GM19438 (cell line): Measurements from ENCODE around the gene CAMTA1.

Source experiments
- ATAC-seq: cut with Tn5 transposase; IDR thresholded peaks from one replicate; pipeline ENCODE4 v1.9.1; 2021; ENCODE audit warnings: low read depth; ENCODE audit not compliant: unreplicated experiment

CAMTA1 gene

DNA sequence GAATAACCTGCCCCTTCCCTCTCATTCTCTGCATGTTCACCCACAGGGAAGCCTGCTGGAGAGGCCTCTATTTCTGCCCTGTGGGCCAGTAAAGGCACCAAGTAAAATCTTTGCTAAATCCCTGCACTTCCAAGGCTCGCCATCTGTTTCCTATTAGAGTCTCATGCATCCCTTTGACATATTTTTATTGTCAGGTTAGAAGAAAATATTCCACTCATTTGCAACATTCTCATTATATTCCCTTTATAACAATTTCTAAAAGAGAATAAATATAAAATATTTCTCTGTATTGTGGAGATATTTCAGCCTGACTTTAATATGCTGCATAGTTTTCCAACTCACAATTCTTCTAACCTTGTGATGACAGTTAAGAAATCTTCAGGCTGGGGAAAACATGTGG lies 645.4 kb downstream of the CAMTA1 start:
- ATAC-seq: no peak

GRCh38 chr1:7432102-7432899 lies 647.0 kb downstream of the CAMTA1 start:
- ATAC-seq: no peak

DNA sequence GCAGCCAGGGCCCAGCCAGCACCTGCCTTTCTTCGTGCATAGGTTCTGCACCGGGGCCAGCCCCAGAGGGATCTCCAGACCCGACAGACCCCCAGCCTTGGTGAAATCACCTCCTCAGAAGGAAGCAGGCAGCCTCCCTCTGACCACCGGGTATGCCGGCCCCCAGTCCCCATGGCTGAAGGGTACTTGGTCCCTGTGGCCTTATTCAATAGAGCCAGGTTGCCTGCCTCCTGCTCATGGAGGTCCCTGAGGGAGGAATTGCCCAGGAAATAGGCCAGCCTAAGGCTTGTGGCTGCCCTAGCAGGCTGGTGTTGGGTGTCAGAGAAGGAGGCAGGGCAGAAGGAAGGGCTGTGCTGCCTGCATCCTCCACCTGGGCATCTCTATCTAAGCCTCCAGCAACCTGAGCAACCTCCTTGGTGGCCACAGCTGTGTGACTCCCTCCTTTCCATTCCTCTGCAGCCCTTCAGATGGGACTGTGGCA lies 647.7 kb downstream of the CAMTA1 start:
- no peak for ATAC-seq

- ATAC-seq: no peak
Measured at GRCh38 chr1:7434566-7434965, 649.3 kb downstream of the CAMTA1 start.

- no peak for ATAC-seq
Measured at GRCh38 chr1:7435276-7436055, 650.2 kb downstream of the CAMTA1 start.

DNA sequence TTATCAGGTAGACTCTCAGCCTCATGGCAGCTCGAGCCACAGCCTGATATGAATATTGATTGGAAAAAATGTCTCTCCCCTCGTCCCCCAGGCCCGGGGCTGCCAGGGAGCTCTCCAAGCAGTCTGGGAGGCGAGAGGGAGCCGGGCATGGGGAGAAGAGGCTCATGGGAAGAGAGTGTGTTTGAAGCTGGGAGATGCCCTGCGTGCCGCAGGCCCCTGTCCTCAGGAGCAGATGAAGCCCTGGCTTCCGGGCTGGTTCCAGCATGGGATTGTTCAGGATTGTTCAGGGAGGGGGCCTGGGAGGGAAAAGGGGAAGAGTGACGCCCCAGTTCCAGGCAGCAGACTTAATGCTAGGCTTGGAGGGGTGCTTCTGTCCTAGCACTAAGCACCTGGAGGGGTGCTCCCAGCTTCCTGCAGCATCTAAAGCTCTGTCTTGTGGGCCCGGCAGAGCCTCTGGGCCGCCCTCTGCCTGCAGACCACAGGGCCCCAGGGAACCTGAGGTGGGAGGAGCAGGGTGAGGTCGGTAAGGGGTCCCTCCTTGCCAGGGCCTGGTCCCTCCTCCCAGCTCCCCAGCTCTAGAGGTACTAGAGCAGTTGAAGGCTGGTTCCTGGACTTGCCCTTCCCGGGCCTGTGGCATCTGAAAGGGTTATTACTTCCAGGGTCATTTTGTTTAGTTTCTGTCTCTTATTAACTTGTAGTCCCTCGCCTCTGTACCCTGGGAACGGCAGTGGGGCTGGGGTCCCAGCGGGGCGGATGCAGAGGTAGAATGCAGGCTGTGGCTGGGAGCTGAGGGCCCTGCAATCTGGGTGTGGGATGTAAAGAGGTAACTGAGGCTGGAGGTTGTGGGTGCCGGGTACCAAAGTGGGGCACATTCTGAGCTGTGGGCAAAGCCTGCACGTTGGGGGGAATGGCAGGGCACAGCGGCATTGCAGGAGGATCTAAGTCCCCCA lies 651.1 kb downstream of the CAMTA1 start:
- ATAC-seq: no peak

DNA sequence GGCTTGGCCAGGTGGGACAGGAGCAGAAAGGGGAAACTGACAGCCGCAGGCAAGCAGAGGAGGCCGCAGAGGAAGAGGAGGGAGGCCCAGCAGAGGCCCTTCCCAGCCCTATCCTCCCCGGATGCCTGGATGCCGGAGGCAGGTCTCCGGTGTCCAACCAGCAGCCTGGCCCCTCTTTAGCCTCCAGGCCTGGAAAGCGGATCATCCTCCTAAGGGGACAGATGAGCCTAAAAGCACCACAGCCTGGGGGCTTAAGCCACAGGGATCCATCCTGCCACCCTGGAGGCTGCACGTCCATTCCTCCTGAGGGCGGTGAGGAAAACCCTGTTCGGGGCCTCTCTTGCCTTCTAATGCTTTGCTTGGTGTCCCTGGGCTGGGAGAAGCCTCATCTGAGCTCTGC lies 651.8 kb downstream of the CAMTA1 start:
- ATAC-seq: no peak

DNA sequence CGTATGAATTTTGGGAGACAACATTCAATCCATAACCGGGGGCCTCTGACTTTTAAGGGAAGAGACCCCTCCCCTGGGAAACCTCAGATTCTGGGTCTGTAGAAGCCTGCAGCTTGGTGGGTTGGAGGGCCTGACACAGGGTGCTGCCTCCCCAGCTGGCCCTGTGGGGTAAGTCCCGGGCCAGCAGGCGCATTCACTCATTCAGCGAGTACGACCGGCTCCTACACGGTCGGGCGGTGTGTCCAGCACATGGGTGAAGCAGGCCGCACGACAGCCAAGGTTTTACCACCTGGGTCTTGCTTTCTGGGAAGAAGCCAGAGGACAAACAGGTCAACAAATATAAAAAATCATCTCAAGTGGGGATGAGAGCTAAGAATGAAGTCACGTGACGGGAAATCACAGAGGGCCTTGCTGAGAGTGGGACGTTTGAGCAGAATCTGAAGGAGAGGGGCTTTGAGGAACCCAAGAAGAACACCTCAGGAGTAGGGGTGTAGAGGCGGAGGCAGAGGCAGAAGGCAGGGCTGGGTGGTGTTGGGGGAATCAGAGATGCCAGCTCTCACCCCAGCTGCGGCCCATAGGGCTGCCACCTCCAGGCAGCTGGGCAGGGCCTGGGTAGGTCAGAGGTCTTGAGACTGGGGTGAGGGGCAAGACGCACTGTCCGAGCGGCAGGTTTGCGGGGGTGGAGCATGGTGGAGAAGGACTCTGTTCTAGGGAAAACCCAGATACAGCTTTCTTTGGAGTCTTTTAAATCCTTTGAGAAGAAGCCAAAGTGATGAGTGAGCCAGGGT lies 652.5 kb downstream of the CAMTA1 start:
- no peak for ATAC-seq

DNA sequence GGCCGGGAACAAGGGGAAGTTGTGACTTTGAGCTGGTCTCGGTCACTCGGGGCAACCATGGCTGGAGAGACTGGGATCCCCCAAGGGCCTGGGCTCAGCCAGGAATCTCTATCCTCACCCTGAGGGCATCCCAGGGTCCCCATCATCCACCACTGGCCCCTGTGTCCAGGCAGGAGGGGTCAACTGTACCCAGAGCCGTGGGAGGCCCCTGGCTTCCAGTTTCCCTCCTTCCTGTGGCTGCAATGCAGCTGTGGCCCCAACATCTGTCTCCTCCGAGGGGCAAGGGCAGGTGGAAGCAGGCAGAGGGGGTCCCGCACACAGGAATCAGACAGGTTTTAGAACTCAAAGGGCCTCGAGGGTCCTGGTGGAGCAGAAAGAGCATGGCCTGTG lies 653.1 kb downstream of the CAMTA1 start:
- no peak for ATAC-seq

DNA sequence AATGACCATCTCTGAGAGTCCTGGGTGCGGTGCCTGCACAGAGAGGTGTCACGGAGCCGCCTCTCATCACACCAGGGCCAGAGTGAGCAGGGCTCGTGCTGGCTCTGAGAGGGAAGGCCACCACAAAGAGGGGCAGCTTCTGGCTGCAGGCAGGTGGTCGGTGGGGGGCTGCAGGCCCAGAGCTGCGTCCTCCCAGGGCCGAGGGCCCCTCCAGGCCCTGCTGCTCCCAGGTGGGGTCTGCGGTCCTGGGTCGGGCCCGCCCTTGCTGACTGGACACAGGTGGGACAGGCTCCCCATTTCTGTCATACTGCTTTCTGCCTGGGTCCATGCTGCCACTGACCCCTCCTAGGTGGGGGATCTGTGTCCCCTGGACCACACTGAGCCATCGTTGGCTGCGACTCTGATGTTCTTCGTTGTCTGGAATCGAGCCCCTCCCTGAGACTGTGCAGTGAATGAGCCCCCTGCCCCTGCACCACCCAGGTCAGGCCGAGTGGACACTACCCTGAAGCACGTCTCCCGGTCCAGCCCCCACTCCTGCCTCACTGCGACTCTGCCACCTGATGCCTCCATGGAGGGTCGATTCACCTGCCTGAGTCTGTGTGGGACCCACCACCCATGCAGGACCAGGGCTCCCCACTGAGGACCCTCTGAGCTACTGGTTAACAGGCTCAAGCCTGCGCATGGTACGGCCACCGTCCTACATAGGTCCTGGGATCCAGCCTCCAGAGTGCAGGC lies 653.8 kb downstream of the CAMTA1 start:
- no peak for ATAC-seq

- no peak for ATAC-seq
Measured at GRCh38 chr1:7440154-7440553, 654.9 kb downstream of the CAMTA1 start.

GRCh38 chr1:7441143-7441841 lies 656.0 kb downstream of the CAMTA1 start:
- ATAC-seq: no peak

GRCh38 chr1:7442036-7442435 lies 656.8 kb downstream of the CAMTA1 start:
- ATAC-seq: no peak

DNA sequence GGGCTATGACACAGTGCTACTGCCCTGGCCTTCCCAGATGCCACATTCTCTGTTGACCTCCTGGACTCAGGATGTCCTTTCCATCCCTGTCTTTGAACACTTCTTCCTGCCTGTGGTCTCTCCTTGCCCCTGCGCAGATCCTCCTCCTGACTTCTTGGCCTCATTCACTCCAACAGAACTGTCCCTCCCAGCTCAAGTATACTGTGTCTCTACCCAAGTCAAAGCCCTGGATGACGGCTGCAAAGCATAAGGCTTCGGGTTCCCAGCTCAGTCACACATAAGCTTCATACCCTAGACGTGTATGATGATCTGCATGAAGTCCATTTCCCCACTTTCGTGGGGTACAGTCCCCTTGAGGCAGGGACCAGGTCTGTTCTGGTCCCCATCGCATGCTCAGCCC lies 657.7 kb downstream of the CAMTA1 start:
- no peak for ATAC-seq

DNA sequence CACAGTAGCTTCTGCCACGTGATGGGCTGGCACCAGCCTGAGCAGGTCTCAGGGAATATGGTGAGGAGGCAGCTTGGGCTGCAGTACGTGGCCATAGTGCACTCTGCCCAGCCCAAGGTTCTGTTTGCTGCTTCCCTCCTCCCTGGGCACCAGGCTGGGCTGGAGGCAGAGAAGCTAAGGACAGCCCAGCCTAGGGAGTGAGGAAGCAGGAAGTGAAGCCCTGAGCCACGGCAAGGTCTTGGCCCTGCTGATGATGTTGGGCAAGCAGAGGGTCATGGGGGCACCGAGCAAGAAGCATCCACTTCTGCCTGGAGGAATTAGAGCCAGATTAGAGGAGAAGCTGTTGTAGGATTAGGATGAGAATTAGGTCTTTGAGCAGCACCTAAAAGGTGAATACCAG lies 659.1 kb downstream of the CAMTA1 start:
- ATAC-seq: no peak

DNA sequence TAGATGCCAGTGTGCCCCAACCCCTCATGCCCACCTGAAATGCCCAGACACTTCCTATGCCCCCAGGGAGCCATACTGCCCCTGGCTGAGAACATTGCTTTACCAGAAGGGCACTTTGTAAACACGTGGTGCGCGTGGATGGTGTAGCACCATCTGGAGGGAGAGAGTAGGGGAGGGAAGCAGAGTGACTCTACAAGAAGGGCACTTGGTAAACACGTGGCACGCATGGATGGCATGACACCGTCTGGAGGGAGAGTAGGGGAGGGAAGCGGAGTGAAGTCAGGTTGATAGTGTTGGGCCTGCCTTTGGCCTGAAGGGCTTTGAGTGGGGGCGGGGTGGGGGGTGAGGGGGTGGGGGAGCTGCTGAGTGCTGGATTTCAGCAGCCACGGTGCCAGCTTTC lies 661.8 kb downstream of the CAMTA1 start:
- no peak for ATAC-seq

DNA sequence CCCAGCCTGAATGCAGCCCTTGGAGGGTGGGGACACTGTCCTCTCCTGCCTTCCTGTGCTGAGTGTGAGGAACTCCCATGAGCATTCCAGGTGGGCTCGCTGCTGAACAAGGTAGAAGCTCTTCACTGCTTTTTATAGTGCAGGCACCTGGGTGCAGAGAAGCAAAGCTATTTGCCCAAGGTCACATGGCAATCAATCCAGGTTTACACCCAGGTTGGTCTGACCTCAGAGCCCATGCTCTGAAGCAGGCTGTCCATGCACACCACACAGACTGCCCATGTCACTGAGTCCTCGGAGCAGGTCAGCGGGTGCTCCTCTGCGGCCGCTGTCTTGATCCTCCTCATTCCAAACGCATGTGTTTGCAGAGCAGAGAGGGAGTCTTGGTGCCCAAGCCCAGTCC lies 662.5 kb downstream of the CAMTA1 start:
- no peak for ATAC-seq

- no peak for ATAC-seq
Measured at GRCh38 chr1:7448986-7449385, 663.7 kb downstream of the CAMTA1 start.

GRCh38 chr1:7449750-7450149 lies 664.5 kb downstream of the CAMTA1 start:
- ATAC-seq: no peak
